SU-DHL-6 (cell line): Measurements from ENCODE around the gene PADI2.

Experiments
- H2AFZ ChIP-seq: fragments of 200-600 bp; sonication (generic); 2 replicates; pipeline ENCODE4 v1.6.1; 2014; ENCODE audit warnings: low read depth, mild to moderate bottlenecking, moderate library complexity, mixed read lengths, antibody characterized with exemption, low read length; ENCODE audit not compliant: severe bottlenecking
- H3F3A ChIP-seq: fragments of 200-600 bp; shearing (Covaris generic); 2 replicates; pipeline ENCODE4 v1.6.0; 2016; ENCODE audit warnings: antibody characterized with exemption, mild to moderate bottlenecking; ENCODE audit not compliant: insufficient read depth
- H3K27ac ChIP-seq: fragments of 200-600 bp; sonication (generic); 2 replicates; pipeline ENCODE4 v1.5.1; 2016; ENCODE audit warnings: low read depth, mild to moderate bottlenecking, low read length, moderate library complexity, mixed read lengths
- H3K27me3 ChIP-seq: fragments of 200-600 bp; sonication (generic), shearing (Covaris generic); 2 replicates; pipeline ENCODE4 v1.6.0; 2014; ENCODE audit warnings: mild to moderate bottlenecking, low read length
- H3K36me3 ChIP-seq: fragments of 200-600 bp; sonication (generic); 2 replicates; pipeline ENCODE4 v1.6.1; 2014; ENCODE audit warnings: mild to moderate bottlenecking, low read length, mixed read lengths
- H3K4me2 ChIP-seq: fragments of 300-600, 200-600 bp; shearing (Covaris generic), sonication (generic); 2 replicates; pipeline ENCODE4 v1.6.0; 2014; ENCODE audit warnings: low read length, low read depth, mild to moderate bottlenecking; ENCODE audit not compliant: poor library complexity, severe bottlenecking
- H3K4me3 ChIP-seq: fragments of 200-600 bp; sonication (generic); 2 replicates; pipeline ENCODE4 v1.5.1; 2014; ENCODE audit warnings: antibody characterized with exemption, low read length, mild to moderate bottlenecking, mixed read lengths; ENCODE audit not compliant: insufficient read depth, poor library complexity, severe bottlenecking
- H3K79me2 ChIP-seq: fragments of 200-600 bp; sonication (generic); 2 replicates; pipeline ENCODE4 v1.6.1; 2014; ENCODE audit warnings: mild to moderate bottlenecking, low read length, moderate library complexity; ENCODE audit not compliant: insufficient read depth
- H3K9ac ChIP-seq: fragments of 200-600 bp; sonication (generic); 2 replicates; pipeline ENCODE4 v1.7.0; 2014; ENCODE audit warnings: mild to moderate bottlenecking, low read length
- H3K9me2 ChIP-seq: fragments of 200-600 bp; sonication (generic); replicated peaks from 2 replicates; pipeline ENCODE4 v1.6.1; 2014; ENCODE audit warnings: low read length; ENCODE audit not compliant: insufficient read depth
- H3K9me3 ChIP-seq: fragments of 200-600 bp; sonication (generic); 2 replicates; pipeline ENCODE4 v1.6.1; 2014; ENCODE audit warnings: low read length, mixed read lengths; ENCODE audit not compliant: insufficient read depth
- H4K20me1 ChIP-seq: fragments of 200-600 bp; sonication (generic); 2 replicates; pipeline ENCODE4 v1.6.1; 2014; ENCODE audit warnings: low read depth, mild to moderate bottlenecking, antibody characterized with exemption, low read length, moderate library complexity, mixed read lengths
- EZH2phosphoT487 ChIP-seq: fragments of 200-600 bp; sonication (generic), shearing (Covaris generic); conservative IDR thresholded peaks from 2 replicates; pipeline ENCODE4 v1.6.1; 2018; ENCODE audit warnings: mild to moderate bottlenecking, antibody characterized with exemption, low read length, moderate library complexity, mixed read lengths
- TF ChIP-seq, protein P1 (sequence below): fragments of 200-600 bp; sonication (generic); IDR thresholded peaks from one replicate; pipeline ENCODE4 v1.5.1; 2017; ENCODE audit warnings: antibody characterized with exemption, mild to moderate bottlenecking, low read length, moderate library complexity; ENCODE audit not compliant: insufficient read depth, poor library complexity, severe bottlenecking

The PADI2 gene

DNA sequence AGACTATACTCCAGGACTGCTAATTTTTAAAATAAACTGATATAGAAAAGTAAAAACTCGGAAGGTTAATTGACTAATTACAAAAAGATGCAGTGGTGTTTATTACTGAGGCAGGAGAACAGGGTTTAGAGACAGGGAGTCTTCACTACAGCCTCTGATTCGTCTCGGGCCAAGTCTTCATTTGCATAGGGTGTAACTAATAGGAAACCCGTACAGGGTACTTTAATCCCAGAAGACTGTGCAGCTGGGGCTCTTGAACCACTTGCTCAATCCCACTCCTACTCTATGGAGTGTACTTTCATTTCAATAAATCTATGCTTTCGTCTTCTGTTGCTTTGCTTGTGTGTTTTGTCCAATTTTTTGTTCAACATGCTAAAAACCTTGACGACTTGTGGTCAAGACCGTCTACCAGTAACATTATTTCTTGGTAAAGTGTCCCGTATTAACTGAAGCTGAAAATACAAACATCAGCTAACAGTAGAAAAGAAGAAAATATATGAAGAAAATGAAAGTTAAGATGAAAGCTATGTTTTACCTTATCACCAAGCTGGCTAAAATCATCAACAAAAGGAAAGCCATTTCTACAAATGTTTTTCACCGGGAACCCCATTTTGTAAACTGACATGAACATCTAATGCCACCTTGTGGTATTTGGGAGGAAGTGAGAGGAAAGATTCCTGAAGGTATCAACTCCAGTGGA is 73.5 kb downstream of the PADI2 start:
- H3K4me3 ChIP-seq: no peak overlapping the region
- H3K4me2 ChIP-seq: peak overlapping the region; percentile 42
- no peak for TF ChIP-seq EZH2phosphoT487
- TF ChIP-seq, protein P1, sequence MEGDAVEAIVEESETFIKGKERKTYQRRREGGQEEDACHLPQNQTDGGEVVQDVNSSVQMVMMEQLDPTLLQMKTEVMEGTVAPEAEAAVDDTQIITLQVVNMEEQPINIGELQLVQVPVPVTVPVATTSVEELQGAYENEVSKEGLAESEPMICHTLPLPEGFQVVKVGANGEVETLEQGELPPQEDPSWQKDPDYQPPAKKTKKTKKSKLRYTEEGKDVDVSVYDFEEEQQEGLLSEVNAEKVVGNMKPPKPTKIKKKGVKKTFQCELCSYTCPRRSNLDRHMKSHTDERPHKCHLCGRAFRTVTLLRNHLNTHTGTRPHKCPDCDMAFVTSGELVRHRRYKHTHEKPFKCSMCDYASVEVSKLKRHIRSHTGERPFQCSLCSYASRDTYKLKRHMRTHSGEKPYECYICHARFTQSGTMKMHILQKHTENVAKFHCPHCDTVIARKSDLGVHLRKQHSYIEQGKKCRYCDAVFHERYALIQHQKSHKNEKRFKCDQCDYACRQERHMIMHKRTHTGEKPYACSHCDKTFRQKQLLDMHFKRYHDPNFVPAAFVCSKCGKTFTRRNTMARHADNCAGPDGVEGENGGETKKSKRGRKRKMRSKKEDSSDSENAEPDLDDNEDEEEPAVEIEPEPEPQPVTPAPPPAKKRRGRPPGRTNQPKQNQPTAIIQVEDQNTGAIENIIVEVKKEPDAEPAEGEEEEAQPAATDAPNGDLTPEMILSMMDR: peak; percentile 40
- H3K79me2 ChIP-seq: peaks cover 23% of the 10 kb centered on the region
- H3K9me3 ChIP-seq: no peaks in the 10 kb centered on the region
- peaks cover 14% of the 10 kb centered on the region; the same call in 1 of the 2 replicates for H3K36me3 ChIP-seq
- H3K9me2 ChIP-seq: no peaks in the 10 kb centered on the region
- H2AFZ ChIP-seq: peak overlapping the region; percentile 20
- H4K20me1 ChIP-seq: no peaks in the 10 kb centered on the region
- no peaks in the 10 kb centered on the region for H3K27me3 ChIP-seq
- H3K27ac ChIP-seq: no peak overlapping the region
- peaks cover 5% of the 10 kb centered on the region; the same call in 1 of the 2 replicates for H3F3A ChIP-seq
- peak overlapping the region; percentile 16; the same call in 1 of the 2 replicates for H3K9ac ChIP-seq

DNA sequence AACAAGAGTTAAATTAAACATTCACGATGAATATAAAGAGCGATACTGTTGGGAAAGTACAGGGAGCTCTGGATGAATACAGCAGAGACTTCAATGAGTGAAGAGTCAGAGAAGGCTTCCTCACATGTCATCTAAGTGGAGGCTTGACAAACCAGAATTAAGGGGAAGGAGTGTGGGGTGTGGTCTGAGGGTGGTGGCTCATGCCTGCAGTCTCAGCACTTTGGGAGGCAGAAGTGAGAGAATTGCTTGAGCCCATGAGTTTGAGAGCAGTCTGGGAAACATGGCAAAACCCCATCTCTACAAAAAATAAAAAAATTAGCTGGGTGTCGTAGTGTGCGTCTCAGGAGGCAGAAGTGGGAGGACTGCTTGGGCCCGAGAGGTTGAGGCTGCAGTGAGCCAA is 74.1 kb downstream of the PADI2 start:
- no peak for TF ChIP-seq EZH2phosphoT487
- TF ChIP-seq, protein P1: no peak
- peaks cover 5% of the 10 kb centered on the region; the same call in 1 of the 2 replicates for H3F3A ChIP-seq
- H3K27ac ChIP-seq: no peak overlapping the region
- H3K4me3 ChIP-seq: no peak overlapping the region
- H3K27me3 ChIP-seq: no peaks in the 10 kb centered on the region
- H2AFZ ChIP-seq: no peak overlapping the region
- no peaks in the 10 kb centered on the region for H4K20me1 ChIP-seq
- H3K36me3 ChIP-seq: peaks cover 14% of the 10 kb centered on the region; the same call in 1 of the 2 replicates
- no peaks in the 10 kb centered on the region for H3K9me2 ChIP-seq
- no peaks in the 10 kb centered on the region for H3K9me3 ChIP-seq
- H3K79me2 ChIP-seq: peaks cover 19% of the 10 kb centered on the region
- H3K4me2 ChIP-seq: no peak overlapping the region
- H3K9ac ChIP-seq: no peak overlapping the region

DNA sequence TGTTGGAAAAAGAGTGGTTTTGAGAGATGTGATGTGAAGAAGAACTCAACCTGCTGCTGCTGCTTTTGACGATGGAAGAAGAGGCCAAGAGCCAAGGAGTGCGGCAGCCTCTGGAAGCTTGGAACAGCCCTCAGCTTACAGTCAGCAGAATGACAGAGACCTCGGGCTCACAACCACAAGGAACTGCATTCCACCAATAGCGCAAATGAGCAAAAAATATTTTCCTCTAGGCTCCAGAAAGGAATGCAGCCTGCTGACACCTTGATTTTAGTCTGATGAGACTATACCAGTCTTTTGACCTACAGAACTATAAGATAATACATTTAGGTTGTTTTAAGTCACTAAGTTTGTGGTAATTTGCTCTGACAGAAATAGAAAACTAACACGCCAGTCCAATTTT is 75.6 kb downstream of the PADI2 start:
- H3K36me3 ChIP-seq: peaks cover 17% of the 10 kb centered on the region; the same call in 1 of the 2 replicates
- no peak overlapping the region for H3K27ac ChIP-seq
- H2AFZ ChIP-seq: no peak overlapping the region
- no peaks in the 10 kb centered on the region for H3K9me3 ChIP-seq
- peaks cover 12% of the 10 kb centered on the region; the same call in 1 of the 2 replicates for H3F3A ChIP-seq
- no peaks in the 10 kb centered on the region for H4K20me1 ChIP-seq
- no peak for TF ChIP-seq EZH2phosphoT487
- TF ChIP-seq, protein P1: no peak
- no peak overlapping the region for H3K4me2 ChIP-seq
- no peaks in the 10 kb centered on the region for H3K9me2 ChIP-seq
- H3K27me3 ChIP-seq: no peaks in the 10 kb centered on the region
- H3K9ac ChIP-seq: no peak overlapping the region
- peaks cover 19% of the 10 kb centered on the region for H3K79me2 ChIP-seq
- H3K4me3 ChIP-seq: no peak overlapping the region
